T1000 (cell line): ENCODE data around the gene EFNA3.

ENCODE experiments used
- DNase-seq: peaks from one replicate; lab custom pipeline; 2025; ENCODE audit warnings: mixed read lengths; lab: John Stamatoyannopoulos, UW

The EFNA3 gene

GRCh38 chr1:155078469-155079209 lies at the start of gene EFNA3:
TSS of gene EFNA3 (plus strand) at chr1:155078837. CDS start at chr1:155078942, 105 bp downstream.
- peak; percentile 38 for DNase-seq

GRCh38 chr1:155029513-155030242 lies 49.0 kb upstream of the EFNA3 start:
- no peak for DNase-seq

- DNase-seq, result no peak
Measured at GRCh38 chr1:155030243-155030795, 48.3 kb upstream of the EFNA3 start.

GRCh38 chr1:155030899-155031298 lies 47.7 kb upstream of the EFNA3 start:
- DNase-seq, result no peak

- no peak for DNase-seq
Measured at GRCh38 chr1:155032886-155033285, 45.8 kb upstream of the EFNA3 start.

GRCh38 chr1:155033524-155033923 lies 45.1 kb upstream of the EFNA3 start, which contains the start of the genes DCST1 and DCST2:
TSS of gene DCST1 (plus strand) at chr1:155033824. CDS start at chr1:155034037, 213 bp downstream.
TSS of gene DCST2 (minus strand) at chr1:155033781. CDS start at chr1:155033701, 80 bp downstream.
- DNase-seq, result no peak

- DNase-seq, result no peak
Measured at GRCh38 chr1:155034318-155035208, 44.1 kb upstream of the EFNA3 start.

- no peak for DNase-seq
Measured at GRCh38 chr1:155035936-155036335, 42.7 kb upstream of the EFNA3 start.

- DNase-seq, result no peak
Measured at GRCh38 chr1:155037043-155037442, 41.6 kb upstream of the EFNA3 start.

- no peak for DNase-seq
Measured at GRCh38 chr1:155037851-155038441, 40.7 kb upstream of the EFNA3 start.

GRCh38 chr1:155038602-155039307 lies 39.9 kb upstream of the EFNA3 start:
- DNase-seq, result no peak

GRCh38 chr1:155039308-155039669 lies 39.3 kb upstream of the EFNA3 start:
- DNase-seq, result no peak

GRCh38 chr1:155040358-155041093 lies 38.1 kb upstream of the EFNA3 start:
- no peak for DNase-seq

GRCh38 chr1:155042789-155043188 lies 35.8 kb upstream of the EFNA3 start:
- DNase-seq, result no peak

- DNase-seq, result no peak
Measured at GRCh38 chr1:155043301-155043702, 35.3 kb upstream of the EFNA3 start.

GRCh38 chr1:155043793-155044192 lies 34.8 kb upstream of the EFNA3 start:
- no peak for DNase-seq

- no peak for DNase-seq
Measured at GRCh38 chr1:155044365-155044764, 34.3 kb upstream of the EFNA3 start.

GRCh38 chr1:155044812-155045657 lies 33.6 kb upstream of the EFNA3 start:
- peak; percentile 27 for DNase-seq
